GM20000 (cell line): ENCODE measurements around the gene APOE.
A peak's percentile ranks its signal among the peaks of the same experiment; 100 is the strongest.
"Not testable (repeated sequence)": the region's sequence is repeated elsewhere in the genome, so short reads cannot be mapped to it uniquely, and the experiment has no call there.

Experiments
- DNase-seq: peaks from one replicate; pipeline ENCODE4 v3.0.0; 2012; ENCODE audit warnings: low spot score
- CTCF ChIP-seq: IDR thresholded peaks from 2 replicates; pipeline ENCODE4 v1.5.1; 2012; ENCODE audit warnings: mild to moderate bottlenecking, control low read depth; ENCODE audit errors: extremely low read depth, missing control alignments

APOE gene

GRCh38 chr19:44907613-44908012 is 2.0 kb downstream of the APOE start:
- no peak for TF ChIP-seq CTCF
- no peak for DNase-seq

- no peak for TF ChIP-seq CTCF
- no peak for DNase-seq
Observed at GRCh38 chr19:44908074-44908835, 2.7 kb downstream of the APOE start.

- DNase-seq = no peak
- TF ChIP-seq CTCF = no peak
Observed at GRCh38 chr19:44908836-44909261, 3.3 kb downstream of the APOE start.

GRCh38 chr19:44909775-44910174 is 4.2 kb downstream of the APOE start:
- TF ChIP-seq CTCF = no peak
- no peak for DNase-seq

GRCh38 chr19:44911896-44912295 is 6.3 kb downstream of the APOE start:
- not testable (repeated sequence) for DNase-seq

- no peak for DNase-seq
- no peak for TF ChIP-seq CTCF
Observed at GRCh38 chr19:44912854-44913253, 7.3 kb downstream of the APOE start.

- DNase-seq = not testable (repeated sequence)
Observed at GRCh38 chr19:44913512-44914432, 8.2 kb downstream of the APOE start.

- peak; percentile 96 for DNase-seq
Observed at GRCh38 chr19:44914433-44915206, 9.0 kb downstream of the APOE start, which contains the start of gene APOC1. Gene APOC1, plus strand, starts transcription at chr19:44914608. Its CDS starts 284 bp downstream, at chr19:44914892.
